ENCODE data around the gene TMC3.

DNA sequence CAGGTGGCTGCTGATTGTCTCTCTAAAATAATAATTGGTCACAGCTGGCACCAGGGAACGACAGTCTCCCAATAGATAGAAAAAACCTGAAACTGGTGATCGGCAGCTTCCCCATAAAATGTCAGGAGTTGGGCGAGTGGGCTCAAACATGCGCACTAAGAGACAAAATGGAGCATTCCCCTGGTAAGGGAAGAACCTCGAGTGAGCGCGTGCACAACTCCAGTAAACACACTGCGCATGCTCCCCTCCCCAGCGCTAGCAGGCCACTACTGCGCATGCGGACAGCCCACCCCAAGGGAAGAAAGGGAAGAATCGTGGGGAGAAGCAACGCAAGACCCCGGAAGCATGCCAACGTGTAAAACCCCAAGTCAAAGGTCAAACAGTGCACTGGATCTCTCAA, 42.4 kb downstream of the TMC3 start:
- no peak for TF ChIP-seq CTCF (IDR thresholded peaks at IDR 0.05; ENCODE audit: poor library complexity)
- TF ChIP-seq EZH2 (IDR thresholded peaks at IDR 0.05; ENCODE audit: borderline replicate concordance), result no peak

Measured in hepatocyte (in vitro differentiated cells).